NCI-H2029 treated with DMSO at 0.1 percent for 48 hours (cell line): ENCODE results near the gene EEF1A2.

Experiments used
- DNase-seq: peaks from one replicate; lab custom pipeline; 2025; lab: John Stamatoyannopoulos, UW

The EEF1A2 gene

DNA sequence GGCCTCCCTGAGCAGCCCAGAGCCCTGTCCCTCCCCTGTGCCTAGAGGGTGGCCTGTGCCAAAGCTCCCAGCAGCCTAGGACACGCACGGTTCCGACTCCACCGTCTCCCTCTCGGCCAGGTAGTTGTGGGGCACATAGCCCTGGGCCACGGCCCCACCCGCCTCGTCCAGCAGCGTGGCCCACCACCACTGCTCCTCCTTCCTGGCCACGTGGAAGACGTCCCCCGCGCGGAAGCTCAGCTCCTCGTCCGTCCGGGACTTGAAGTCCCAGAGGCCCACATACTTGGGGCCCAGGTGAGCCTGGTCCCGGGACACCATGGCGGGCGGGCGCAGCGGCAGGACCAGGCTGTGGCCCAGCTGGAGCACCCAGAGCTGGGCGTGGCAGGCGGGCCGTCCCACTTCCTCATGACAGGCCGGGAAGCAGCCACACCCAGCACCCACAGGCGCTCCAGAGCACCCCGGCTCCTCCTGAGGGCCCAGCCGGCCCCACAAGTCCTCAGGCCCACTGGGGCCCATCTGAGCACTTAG, 38.2 kb upstream of the EEF1A2 start, which contains the start of gene PTK6:
Gene PTK6, minus strand, starts transcription at position 380 of the 528 bp plus-strand sequence. Its CDS starts 62 bp downstream, at position 318.
- DNase-seq = no peak

DNA sequence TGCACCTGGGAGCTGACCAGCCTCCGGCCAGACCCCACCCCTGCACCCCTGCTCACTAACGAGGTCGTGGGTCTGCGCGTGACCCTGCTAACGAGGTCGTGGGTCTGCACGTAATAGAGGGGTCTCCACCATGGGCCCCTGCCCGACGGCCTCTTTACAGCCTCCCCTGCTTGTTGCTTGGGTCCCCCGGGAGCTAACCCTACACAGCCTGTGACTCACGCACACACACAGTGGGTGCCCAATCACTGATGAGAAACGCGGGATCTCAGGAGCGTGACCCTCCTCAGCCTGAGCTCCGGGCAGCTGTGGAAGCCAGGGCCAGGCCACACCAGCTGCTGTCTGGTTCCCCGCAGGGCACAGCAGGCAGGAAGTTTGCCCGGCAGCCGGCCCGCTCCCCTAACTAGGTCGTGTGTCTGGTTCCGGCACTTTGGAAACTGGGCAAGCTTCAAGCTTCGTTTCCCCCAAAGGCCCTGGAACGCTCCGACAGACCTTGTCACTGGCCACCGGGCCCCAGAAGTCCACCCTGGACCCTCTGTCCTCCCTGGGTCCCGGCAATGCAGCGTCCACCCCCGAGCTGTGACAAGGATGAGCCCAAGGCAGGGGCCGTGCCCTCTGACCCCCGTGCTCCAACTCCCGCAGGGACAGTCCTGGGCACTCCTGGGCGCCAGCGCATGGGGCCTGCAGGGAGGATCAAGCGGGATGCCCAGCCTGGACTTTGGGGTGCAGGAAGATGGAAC, 37.5 kb upstream of the EEF1A2 start:
- no peak for DNase-seq

DNA sequence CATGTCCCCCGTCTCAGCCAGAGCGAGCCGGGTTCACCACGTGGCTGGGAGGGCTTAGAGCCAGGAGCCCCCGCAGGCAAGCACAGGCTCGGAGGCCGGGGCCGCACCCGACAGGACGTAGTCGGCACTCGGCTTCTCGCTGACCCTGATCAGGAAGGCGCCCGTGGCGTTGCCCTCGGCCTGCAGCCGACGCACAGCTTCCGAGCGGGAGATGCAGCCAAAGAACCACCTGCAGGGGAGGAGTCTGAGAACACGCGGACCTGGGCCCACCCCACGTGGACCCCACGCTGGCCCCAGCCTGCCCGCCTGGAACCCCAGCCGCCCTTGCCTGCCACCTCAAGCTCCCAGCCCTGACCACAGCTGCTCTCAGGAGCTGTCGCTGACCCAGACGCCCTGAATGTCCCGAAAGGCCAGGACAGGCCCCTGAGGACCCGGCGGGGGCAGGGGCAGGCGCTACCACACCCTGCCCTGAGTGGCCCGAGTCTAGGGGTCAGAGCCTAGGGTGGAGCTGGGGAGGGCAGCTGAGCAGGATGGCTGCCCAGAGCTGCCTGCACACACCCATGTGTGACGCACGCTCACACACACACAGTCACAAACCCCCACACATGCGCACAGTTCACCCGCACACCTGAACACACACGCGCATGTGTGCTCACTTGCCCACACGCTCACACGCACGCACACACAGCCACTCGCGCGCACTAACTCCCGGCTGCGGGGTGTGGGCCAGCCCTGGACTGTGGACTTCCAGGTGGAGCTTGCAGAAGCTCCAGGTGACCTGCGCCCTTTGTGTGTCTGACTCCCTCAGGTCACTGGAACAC, 36.2 kb upstream of the EEF1A2 start:
- DNase-seq = no peak

DNA sequence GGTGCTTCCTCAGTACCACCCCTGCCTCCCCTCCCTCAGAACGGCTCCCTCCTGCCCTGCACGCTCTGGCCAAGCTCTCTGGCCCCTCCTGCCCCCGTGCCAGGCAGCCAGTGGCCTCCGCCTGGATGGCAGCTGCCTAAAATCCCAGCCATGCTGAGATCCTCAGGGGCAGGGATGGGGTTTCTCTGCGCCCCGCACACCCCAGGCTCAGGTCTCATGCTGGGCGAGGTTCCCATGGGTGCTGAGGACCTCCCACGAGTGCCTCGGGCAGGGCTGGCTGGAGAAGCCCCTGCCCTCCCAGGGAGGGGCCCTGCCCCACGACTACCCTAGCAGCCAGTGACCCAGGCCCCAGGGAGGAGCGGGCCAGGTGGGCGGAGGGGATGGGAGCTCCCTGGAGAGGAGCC, 35.5 kb upstream of the EEF1A2 start:
- no peak for DNase-seq

DNA sequence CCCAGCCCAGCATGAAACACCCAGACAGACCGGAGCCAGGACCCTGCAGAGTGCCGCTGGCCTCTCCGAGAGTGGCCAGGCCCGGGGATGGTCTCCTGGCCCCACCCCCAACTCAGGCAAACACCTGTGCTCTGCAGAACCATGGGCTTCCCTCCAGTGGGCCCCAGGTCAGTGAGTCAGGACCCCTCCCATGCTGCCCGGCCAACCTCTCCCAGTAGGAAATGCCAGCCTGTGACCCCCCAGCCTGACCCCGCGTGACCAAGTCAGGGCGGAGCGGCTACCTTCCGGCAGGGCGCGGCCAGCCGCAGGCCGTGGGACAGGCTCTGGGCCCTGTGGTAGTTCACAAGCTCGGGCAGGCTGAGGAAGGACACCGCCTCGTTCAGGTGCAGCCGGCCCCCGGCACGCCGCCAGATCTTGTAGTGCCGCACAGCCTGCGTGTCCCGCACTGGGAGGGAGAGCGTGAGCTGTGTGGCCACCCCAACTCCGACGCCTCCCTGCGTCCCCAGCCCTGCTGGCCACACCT, 35.0 kb upstream of the EEF1A2 start:
- no peak for DNase-seq

DNA sequence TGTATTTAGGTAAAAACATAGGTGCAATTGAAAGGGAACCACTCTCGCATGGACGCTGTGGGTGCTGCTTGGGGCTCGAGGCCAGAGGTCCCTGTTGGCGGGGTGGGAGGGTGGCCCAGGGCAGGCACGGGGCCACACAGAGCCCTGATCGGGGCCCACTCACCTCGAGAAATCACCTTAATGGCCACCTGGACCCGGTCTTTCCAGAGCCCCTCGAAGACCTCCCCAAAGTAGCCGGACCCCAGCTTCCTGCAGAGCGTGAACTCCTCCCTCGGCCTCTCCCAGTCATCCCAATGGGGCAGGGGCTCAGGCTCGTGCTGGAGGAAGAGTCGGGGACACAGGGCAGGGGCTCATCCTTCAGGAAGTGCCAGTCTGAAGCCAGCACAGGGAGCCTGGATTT, 34.5 kb upstream of the EEF1A2 start:
- no peak for DNase-seq

DNA sequence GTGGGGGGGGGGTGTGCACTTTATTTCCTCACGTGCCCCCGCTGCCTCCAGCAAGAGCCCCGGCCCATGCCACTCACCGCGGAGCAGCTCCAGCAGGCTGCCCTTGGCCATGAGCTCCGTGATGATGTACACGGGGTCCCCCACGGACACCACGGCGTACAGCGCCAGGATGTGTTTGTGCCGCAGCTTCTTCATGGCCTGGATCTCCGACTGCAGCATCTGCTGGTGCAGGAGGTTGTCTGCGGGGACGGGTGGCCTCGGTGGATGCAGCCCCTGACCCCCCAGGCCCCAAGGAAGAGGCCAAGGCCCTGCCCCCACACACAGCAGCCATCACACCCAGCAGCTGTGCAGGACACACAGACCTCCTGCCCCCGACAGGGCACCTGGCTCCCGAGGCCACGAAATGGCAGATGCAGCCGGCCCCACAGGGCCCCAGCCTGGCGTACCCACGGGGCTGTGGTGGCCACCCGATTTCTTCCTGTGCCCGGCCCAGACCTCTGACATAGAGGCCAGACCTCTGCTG, 33.6 kb upstream of the EEF1A2 start:
- no peak for DNase-seq

DNA sequence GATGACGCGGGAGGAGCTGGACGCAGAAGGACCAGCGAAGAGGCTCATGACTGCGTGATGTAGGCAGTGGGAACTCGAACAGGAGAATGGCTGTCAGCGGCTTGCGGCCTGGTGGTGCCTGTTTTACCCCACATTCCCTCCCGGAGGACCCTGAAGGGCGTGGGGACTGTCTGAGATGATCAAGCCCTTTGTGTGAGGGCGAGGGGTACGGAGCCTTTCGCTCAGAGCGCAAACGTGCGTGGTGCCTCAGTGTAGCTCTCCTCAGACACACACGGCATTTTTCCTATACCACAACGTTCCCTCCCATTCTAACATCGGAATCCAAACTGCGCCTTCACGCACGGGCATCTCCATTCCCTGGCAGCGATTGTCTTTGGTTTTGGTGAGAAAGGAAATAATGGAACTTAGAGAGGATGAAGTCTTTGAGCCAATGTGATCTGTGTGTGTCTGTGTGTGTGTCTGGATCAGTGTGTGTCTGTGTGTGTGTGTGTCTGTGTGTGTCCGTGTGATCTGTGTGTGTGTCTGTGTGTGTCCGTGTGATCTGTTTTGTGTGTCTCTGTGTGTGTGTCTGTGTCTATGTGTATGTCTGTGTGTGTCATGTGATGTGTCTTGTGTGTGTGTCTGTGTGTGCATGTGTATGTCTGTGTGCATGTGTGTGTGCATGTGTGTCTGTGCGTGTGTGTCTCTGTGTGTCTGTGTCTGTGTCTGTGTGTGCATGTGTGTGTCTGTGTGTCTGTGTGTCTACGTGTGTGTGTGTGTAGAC, 33.0 kb upstream of the EEF1A2 start:
- DNase-seq = no peak

DNA sequence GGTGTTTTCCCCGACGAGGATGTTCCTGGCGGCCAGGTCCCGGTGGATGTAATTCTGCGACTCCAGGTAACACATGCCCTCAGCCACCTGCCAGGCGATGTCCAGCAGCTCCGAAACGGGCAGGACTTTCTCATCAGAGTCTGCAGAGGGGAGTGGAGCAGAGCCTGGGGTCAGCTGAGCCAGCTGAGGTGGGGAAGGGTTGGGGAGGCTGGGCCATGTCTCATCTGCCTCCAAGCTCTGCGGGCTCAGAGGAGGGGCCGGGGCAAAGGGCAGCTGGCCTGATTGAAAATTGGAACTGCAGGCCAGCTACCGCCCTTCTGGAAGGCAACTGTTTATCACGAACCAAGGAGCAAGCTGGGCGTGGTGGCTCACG, 31.9 kb upstream of the EEF1A2 start:
- no peak for DNase-seq

DNA sequence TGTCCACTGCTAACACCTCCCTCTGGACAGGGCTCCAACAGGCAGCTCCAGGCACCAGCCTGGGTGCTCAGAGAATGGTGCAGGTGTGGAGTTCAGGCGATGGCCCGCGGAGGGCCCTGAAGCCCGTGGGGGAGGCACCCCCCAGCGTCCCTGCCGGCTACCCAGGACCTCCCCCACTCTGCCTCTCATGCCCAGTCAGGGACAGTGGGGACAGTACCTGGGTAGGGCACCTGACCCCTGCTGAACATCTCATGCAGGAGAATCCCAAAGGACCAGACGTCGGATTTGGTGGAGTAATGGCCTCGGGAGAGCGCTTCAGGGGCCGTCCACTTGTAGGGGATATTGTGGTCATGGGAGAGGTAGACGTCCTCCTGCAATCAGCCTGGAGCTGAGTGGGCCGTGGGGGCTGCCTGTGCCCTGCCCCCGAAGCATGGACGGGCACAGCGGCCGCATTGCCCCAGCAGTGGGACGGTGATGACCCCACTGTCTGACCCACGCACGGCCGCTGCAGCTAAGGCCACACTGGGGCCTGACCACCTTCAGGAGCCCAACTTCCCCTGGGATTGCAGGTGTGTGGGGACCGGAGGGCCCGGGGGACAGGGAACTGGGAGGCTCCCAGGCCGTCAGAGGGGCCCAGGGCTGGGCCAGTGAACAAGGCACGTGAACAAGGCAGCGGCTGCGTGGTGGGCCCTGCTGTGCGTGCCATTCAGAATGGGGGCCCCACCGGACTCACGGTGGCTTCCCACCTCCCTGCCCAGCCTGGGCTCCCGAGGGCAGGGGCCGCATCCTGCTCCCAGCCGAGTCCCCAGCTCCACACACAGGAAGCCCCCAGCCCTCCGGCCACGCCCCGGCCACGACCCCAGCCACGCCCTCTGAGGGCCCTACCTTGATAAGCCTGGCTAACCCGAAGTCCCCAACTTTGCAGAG, 31.2 kb upstream of the EEF1A2 start:
- no peak for DNase-seq

DNA sequence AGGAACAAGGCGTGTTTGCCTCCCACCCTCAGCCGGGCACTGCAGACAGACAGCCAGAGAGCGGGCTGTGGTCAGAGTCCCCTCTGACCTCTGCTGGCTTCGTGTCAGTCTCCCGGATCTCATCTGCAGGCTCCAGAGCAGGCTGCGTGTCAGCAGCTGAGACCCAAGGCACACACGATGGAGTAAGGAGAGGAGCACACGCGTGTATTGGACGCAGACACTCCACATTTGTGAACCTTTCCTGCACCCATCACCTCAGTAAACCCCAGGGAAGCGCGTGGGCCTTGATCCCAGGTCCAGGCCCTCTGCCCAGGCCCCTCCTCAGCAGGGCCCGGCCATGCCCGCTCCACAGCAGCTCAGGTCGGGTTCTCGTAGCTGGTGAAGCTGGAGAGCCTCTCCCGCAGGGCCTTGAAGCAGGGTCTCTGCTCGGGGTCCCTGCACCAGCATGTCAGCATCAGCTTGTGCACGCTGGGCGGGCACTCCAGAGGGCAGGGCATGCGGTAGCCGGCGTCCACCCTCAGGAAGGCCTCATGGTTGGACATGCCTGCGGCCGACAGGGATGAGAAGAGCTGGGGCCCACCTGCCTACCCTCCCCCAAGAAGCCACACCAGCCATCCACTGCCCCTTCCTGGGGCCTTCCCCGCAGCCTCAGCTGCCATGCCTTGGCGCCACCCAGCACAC, 30.4 kb upstream of the EEF1A2 start:
- no peak for DNase-seq

DNA sequence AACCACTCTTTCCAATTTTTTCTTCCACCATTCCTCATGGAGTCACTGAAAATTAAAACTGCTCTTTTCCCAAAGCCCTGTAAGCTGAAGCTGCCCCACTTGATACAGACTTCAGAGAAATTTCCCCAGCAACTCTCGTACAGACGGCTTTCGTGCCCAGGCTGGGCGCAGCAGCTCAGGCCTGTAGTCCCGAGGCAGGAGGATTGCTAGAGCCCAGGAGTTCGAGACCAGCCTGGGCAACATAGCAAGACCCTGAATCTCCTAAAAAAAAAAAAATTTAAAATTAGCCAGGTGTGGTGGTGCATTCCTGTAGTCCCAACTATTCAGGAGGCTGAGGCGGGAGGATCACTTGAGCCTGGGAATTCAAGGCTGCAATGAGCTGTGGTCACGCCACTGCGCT, 28.3 kb upstream of the EEF1A2 start:
- DNase-seq = no peak

DNA sequence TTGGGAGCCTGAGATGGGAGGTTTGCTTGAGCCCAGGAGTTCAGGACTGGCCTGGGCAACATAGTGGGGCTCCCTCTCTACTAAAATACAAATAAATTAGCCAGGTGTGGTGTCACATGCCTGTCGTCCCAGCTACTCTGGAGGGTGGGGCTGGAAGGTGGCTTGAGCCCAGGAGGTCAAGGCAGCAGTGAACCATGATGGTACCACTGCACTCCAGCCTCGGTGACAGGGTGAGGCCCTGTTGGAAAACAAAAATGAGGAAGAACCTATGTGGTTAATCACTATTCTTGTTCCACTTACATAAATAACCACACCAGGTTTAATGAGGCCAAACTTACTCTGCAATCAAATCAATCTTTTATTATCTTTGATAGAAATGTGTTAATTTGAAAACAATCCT, 27.1 kb upstream of the EEF1A2 start:
- DNase-seq = no peak

DNA sequence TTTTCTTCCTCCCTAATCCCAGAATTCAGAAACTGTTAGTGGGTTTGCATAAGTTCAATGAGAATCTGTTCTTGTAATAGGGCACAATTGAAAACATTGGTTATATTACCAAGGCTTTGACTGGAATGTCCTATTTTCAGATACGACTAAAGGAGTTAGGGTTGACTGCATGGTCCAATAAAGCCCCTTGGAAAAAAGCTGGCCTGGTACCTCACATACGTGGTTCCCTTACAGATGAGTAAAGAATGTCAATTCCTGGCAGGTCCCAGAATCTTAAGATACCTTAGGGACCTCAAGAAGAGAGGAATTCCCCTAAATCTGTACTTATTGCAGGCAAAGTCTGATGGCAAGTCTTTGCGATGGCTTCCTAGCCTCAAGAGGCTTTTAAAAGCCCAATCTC, 26.3 kb upstream of the EEF1A2 start:
- no peak for DNase-seq

DNA sequence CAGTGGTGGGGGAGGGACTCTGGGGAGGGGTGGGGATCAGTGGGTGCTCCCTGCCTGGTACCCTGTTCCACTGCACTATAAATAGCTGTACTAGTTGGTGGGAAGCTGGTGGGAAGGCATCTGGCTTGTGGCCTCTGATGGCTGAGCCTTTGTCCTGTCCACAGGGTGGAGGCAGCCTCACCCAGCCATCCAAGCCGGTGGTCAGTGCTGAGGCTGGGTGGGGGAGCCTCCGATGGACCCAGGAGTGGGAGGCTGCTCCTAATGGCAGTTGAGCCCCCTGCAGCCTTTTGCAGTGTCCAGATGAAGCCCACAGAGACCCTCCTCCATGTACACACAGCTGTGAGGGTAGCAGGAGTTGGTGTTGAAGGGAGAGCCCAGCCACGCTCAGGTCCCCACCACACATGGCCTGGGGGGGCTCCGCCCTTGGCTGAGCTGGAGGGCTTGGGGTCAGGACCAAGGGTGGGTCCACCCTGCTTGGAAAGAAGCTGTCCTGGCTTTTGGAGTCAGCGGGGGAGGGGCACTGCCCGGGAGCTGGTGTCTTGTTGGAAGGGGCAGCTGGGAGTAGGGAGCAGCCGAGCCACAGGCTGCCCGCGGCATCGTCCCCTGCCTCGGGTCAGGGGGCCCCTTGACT, 24.2 kb upstream of the EEF1A2 start:
- no peak for DNase-seq

DNA sequence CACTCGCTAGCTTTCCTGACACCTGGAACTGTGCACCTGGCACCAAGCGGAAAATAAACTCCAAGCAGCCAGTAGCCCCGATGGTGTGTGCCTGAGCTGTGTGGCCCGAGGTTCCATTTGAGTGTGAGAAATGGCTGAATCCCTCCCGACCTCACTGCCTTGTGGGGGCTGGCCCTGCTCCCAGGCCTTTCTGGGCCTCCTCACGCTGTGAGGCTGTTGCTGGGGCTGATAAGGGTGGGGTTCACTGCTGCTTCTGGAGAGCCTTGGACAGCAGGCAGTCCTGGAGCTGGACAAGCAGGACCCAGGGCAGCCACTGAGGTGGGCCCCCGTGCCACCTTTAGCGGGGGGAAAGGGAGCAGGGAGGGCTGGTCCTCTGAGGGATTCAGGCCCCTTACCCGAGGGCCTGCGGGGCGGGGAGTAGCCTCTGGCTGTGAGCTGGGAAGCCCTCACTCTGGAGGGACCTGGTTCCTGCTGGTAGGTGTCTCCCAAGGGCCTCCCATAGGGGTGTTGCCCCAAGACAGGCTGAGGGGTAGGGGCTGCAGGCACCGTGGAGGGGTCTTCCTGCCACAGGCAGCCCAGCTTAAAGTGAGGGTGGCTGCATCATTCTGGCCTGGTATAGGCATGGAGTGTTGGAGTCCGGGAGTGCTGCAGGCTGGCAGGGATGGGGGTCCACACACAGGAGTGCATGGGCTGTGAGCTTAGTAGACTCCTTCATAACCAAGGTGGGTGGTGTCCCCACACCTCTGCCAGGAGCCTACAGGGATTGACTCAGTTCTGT, 23.4 kb upstream of the EEF1A2 start:
- no peak for DNase-seq

DNA sequence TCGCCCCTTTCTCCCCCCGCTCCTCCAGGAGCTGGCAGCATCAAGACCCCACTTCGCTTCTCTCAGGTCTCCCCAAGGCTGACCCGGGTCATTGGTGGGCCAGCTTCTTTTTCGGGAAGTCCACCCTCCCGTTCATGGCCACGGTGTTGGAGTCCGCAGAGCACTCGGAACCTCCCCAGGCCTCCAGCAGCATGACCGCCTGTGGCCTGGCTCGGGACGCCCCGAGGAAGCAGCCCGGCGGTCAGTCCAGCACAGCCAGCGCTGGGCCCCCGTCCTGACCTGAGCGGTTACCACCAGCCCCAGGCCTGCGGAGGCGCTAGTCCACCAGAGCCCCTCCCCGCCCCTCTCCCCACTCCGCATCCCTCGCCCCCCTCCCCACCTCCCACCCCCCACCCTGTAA, 22.7 kb upstream of the EEF1A2 start:
- DNase-seq = no peak

DNA sequence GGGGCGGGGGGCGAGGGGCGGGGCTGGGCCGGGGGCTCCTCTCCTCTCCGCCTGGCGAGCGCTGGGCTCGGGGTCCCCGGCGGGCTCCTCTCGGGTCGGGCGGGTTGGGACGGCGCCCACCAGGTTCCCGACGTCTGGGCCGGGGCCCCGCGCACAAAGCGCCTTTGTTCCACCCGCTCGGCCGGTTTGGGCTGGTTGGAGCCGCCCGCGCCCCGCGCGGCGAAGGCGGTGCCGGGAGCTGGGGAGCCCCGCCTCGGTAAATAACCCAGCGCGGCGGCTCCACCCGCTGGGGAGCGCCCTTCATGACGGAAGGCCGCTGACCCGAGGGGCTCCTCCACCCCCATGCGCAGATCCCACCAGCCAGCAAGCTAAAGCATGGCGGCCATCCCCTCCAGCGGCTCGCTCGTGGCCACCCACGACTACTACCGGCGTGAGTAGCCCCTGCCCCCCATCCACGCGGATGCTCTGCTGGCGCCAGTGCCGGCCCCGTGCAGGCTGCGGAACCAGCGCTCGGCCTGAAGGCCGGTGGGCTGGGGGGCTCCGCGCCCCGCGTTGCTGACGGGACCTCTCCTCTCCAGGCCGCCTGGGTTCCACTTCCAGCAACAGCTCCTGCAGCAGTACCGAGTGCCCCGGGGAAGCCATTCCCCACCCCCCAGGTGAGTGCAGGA, 22.2 kb upstream of the EEF1A2 start:
- DNase-seq = no peak
